K562 (cell line): Measurements from ENCODE around the gene ABCC1. TPM values are rescaled to one million over a fixed set of nuclear protein-coding genes. Genes with fewer than 3 reads are reported as not detected.

Experiments
- CHD7 ChIP-seq: fragments of 200-600 bp; sonication (generic); IDR thresholded peaks from one replicate; pipeline ENCODE4 v1.6.1; 2012; ENCODE audit warnings: mild to moderate bottlenecking, low read depth, low read length, inconsistent platforms
- CREB3 ChIP-seq: fragments of 450-650 bp; conservative IDR thresholded peaks from 2 replicates; pipeline ENCODE4 v1.6.1; 2016; ENCODE audit warnings: missing genetic modification characterization, low read depth, mild to moderate bottlenecking, missing compliant biosample characterization, moderate library complexity
- E2F4 ChIP-seq: sonication (generic); formaldehyde crosslinking; IDR thresholded peaks from 2 replicates; pipeline ENCODE4 v1.8.0; 2022; ENCODE audit warnings: mild to moderate bottlenecking, low read depth, missing genetic modification reagents
- FOXJ2 ChIP-seq: fragments of 200-800 bp; sonication (Bioruptor generic); IDR thresholded peaks from 2 replicates; pipeline ENCODE4 v1.6.1; 2016; ENCODE audit warnings: missing genetic modification characterization, missing compliant biosample characterization
- HDAC6 ChIP-seq: IDR thresholded peaks from 2 replicates; pipeline ENCODE4 v1.6.1; 2012; ENCODE audit warnings: low read depth, mild to moderate bottlenecking, control low read depth, inconsistent platforms, low read length, moderate library complexity
- THAP12 ChIP-seq: fragments of 250-450 bp; sonication (Bioruptor Pico); IDR thresholded peaks from 2 replicates; pipeline ENCODE4 v1.9.0; 2021; ENCODE audit warnings: mild to moderate bottlenecking, inconsistent platforms
- TOE1 ChIP-seq, 2 experiments: fragments of 450-650 bp in 1 of 2; sonication (generic) in 1 of 2; formaldehyde crosslinking in 1 of 2; IDR thresholded peaks; 2 replicates each; pipeline versions ENCODE4 v1.7.1 to v1.8.0; 2016 to 2022; ENCODE audit warnings: borderline replicate concordance in 2 of 2, mild to moderate bottlenecking in 2 of 2, antibody characterized with exemption in 1 of 2, inconsistent platforms in 1 of 2, low read depth in 1 of 2, missing genetic modification reagents in 1 of 2, moderate library complexity in 1 of 2
- ZNF584 ChIP-seq: fragments of 200-800 bp; sonication (Bioruptor generic); IDR thresholded peaks from 2 replicates; pipeline ENCODE4 v1.6.1; 2016; ENCODE audit warnings: low read depth, mild to moderate bottlenecking, missing genetic modification characterization, missing compliant biosample characterization
- ZNF830 ChIP-seq: fragments of 250-450 bp; sonication (Bioruptor Pico); IDR thresholded peaks from 2 replicates; pipeline ENCODE4 v1.5.0; 2021; ENCODE audit warnings: mild to moderate bottlenecking
- polyA plus RNA-seq, 8 experiments: library from polyadenylated mRNA; depleted of rRNA in 4 of 8; stranded (reverse) in 5 of 8; unstranded in 3 of 8; fragments of >200 nt; fragmentation: Nextera tagmentation in 2 of 8; fragmentation: Illumina TruSeq in 1 of 8; extraction: Ambion mirVana in 2 of 8; extraction: Trizol in 1 of 8; gene quantifications; 2 replicates each; pipeline versions ENCODE4 v1.2.1 to v1.2.3, GENCODE V29; 2011 to 2014; ENCODE audit warnings: inconsistent platforms in 1 of 8, missing spikeins in 1 of 8
- total RNA-seq, 7 experiments: library from RNA; depleted of rRNA in 6 of 7; stranded (reverse); fragments of >200 nt in 6 of 7; fragmentation: Illumina TruSeq in 2 of 7; extraction: Trizol in 2 of 7; gene quantifications; 2 replicates each; pipeline versions ENCODE4 v1.2.1 to v1.2.3, GENCODE V29; 2011 to 2021; ENCODE audit warnings: low replicate concordance in 1 of 7

The ABCC1 gene
- total and polyA plus RNA-seq, 9 of the 15 experiments (the other 6 are each of a cell fraction or from before 2014, with no cell fraction given) = 3.9 to 41.6 (median 10.0) TPM

GRCh38 chr16:16120382-16121184 is 171.2 kb downstream of the ABCC1 start (continued):
- TF ChIP-seq THAP12 (no peak), CREB3 (tag) (0 out of 2 replicates have a peak, but pooled peaks have one; percentile 28), TOE1 (IDR thresholded peaks at IDR 0.05; ENCODE audit: borderline replicate concordance) (no peak), TOE1 (CRISPR knock-in tag; IDR thresholded peaks at IDR 0.05; ENCODE audit: borderline replicate concordance, low read depth) (no peak), HDAC6 (no peak), ZNF830 (no peak), FOXJ2 (no peak), ZNF584 (CRISPR knock-in tag) (peak; percentile 91), E2F4 (CRISPR knock-in tag) (no peak), CHD7 (no peak)
